ENCODE measurements around the gene TSKU.
"Not testable (repeated sequence)": the region's sequence is repeated elsewhere in the genome, so short reads cannot be mapped to it uniquely, and the experiment has no call there.

Gene TSKU

GRCh38 chr11:76814414-76814813, 31.3 kb downstream of the TSKU start:
- Mint-ChIP-seq H3K4me1 (ENCODE audit: low read depth) (peaks cover 9% of the 10 kb centered on the region), H3K9me3 (peaks cover 24% of the 10 kb centered on the region), H3K4me3 (no peak overlapping the region), H3K27ac (no peak overlapping the region), H3K27me3 (no peaks in the 10 kb centered on the region), H3K36me3 (ENCODE audit: low read depth) (peaks cover 10% of the 10 kb centered on the region)
- intact Hi-C loops (cut with micrococcal nuclease): no loop called here

DNA sequence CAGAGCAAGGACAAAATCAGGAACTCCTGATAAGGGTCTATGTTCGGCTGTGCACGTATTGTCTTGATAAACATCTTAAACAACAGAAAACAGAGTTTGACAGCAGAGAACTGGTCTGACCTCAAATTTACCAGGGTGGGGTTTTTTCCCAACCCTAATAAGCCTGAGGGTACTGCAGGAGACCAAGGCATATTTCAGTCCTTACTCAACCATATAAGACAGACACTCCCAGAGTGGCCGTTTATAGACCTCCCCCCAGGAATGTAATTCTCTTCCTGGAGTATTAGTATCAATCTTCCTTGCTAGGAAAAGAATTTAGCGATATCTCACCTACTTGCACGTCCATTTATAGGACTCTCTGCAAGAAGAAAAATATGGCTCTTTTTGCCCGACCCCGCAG, 32.5 kb downstream of the TSKU start:
- H3K4me3 Mint-ChIP-seq; H3K27ac Mint-ChIP-seq; H3K27me3 Mint-ChIP-seq; intact Hi-C loops (cut with micrococcal nuclease): not testable (repeated sequence)
- Mint-ChIP-seq H3K4me1 (ENCODE audit: low read depth) (peaks cover 15% of the 10 kb centered on the region), H3K36me3 (ENCODE audit: low read depth) (peaks cover 10% of the 10 kb centered on the region), H3K9me3 (peaks cover 24% of the 10 kb centered on the region)

- peaks cover 9% of the 10 kb centered on the region for H3K36me3 Mint-ChIP-seq (ENCODE audit: low read depth)
- intact Hi-C loops (cut with micrococcal nuclease): loop anchor here (5.0 to 10.0 kb wide), 2 partner anchors 42 to 215 kb away; partner anchors contain the start of genes ACER3 and B3GNT6
- H3K27me3 Mint-ChIP-seq: no peaks in the 10 kb centered on the region
- H3K27ac Mint-ChIP-seq: no peak overlapping the region
- no peak overlapping the region for H3K4me3 Mint-ChIP-seq
- H3K9me3 Mint-ChIP-seq: peaks cover 24% of the 10 kb centered on the region
- H3K4me1 Mint-ChIP-seq (ENCODE audit: low read depth): peaks cover 37% of the 10 kb centered on the region
These were observed 37.0 kb downstream of the TSKU start for GRCh38 chr11:76820184-76820566.

- not testable (repeated sequence) for H3K36me3 Mint-ChIP-seq (ENCODE audit: low read depth); H3K4me3 Mint-ChIP-seq; H3K27me3 Mint-ChIP-seq
- Mint-ChIP-seq H3K27ac (peak overlapping the region; percentile 41), H3K4me1 (ENCODE audit: low read depth) (peaks cover 49% of the 10 kb centered on the region), H3K9me3 (peaks cover 12% of the 10 kb centered on the region)
- intact Hi-C loops (cut with micrococcal nuclease): loop anchor here (5.0 to 10.0 kb wide), 2 partner anchors 41 to 213 kb away; partner anchors contain the start of genes ACER3 and B3GNT6
These were observed 38.2 kb downstream of the TSKU start for GRCh38 chr11:76821396-76821795.

- Mint-ChIP-seq H3K36me3 (ENCODE audit: low read depth) (no peaks in the 10 kb centered on the region), H3K27me3 (no peaks in the 10 kb centered on the region), H3K27ac (no peak overlapping the region), H3K9me3 (peaks cover 8% of the 10 kb centered on the region), H3K4me1 (ENCODE audit: low read depth) (peaks cover 49% of the 10 kb centered on the region), H3K4me3 (no peak overlapping the region)
- intact Hi-C loops (cut with micrococcal nuclease): loop anchor here (5.0 to 10.0 kb wide), 2 partner anchors 40 to 212 kb away; partner anchors contain the start of genes ACER3 and B3GNT6
These were observed 39.2 kb downstream of the TSKU start for GRCh38 chr11:76822406-76822805.

DNA sequence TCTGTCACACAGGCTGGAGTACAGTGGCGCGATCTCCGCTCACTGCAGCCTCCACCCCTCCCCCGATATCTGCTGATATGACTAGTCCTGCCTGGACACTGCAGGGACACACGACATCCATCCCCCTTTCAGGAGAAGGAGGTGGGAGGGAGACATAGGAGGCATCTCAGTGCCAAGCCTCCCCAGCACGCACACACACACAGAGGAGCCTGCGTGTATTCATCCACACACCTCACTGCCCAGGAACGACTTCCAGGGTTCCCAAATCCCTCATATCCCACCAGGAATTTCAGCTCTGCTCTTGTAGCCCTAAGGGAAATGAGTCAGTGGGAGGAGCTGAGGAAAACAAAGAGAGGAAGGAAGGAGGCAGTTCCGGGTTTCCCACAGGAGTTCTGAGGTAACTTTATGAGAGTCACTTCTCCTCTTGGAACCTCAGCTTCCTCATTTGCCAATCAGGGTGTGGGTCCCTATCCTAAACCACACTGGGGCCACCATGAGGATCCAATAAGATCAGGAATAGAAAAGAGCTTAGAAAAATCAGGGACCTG, 40.4 kb downstream of the TSKU start:
- no peaks in the 10 kb centered on the region for H3K27me3 Mint-ChIP-seq
- H3K4me1 Mint-ChIP-seq (ENCODE audit: low read depth): peaks cover 49% of the 10 kb centered on the region
- H3K36me3 Mint-ChIP-seq (ENCODE audit: low read depth): no peaks in the 10 kb centered on the region
- peaks cover 8% of the 10 kb centered on the region for H3K9me3 Mint-ChIP-seq
- intact Hi-C loops (cut with micrococcal nuclease): loop anchor here (5.0 to 10.0 kb wide), 2 partner anchors 39 to 211 kb away; partner anchors contain the start of genes ACER3 and B3GNT6
- no peak overlapping the region for H3K4me3 Mint-ChIP-seq
- peak overlapping the region; percentile 77 for H3K27ac Mint-ChIP-seq

DNA sequence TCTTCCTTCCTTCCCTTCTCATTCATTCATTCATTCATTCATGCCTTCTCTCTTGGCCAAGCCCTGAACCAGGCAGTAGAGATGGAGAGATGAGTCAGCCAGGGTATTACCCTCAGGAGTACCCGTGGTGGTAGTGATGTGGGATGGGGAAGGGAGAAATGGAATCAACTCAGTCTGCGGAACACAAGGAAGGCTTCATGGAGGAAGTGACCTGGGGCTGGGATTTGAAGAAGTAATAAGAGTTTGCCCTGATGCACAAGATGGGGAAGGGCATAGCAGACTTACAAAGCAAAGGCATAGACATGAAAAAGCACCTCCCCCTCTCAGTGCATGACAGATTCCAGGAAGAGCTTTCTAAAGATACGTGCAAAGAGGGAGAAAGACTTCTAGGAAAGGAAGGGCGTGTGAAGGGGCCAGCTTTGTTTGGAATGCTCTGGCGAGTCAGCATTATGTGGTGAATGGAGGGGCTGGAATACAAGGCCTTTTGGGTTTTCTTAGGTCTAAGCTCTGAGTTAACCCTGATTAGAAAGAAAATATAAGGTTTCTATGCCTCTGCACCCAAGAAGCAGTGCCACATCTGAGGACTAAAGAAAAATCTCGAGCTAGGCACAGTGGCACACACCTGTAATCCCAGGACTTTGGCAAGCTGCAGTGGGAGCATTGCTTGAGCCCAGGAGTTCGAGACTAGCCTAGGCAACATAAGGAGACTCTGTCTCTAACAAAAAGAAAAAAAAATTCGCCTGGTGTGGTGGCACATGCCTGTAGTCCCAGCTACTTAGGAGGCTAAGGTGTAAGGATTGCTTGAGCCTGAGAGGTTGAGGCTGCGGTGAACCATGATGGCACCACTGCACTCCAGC, 41.2 kb downstream of the TSKU start:
- H3K4me1 Mint-ChIP-seq (ENCODE audit: low read depth): peaks cover 48% of the 10 kb centered on the region
- H3K27ac Mint-ChIP-seq: peak overlapping the region; percentile 77
- H3K9me3 Mint-ChIP-seq: peaks cover 8% of the 10 kb centered on the region
- intact Hi-C loops (cut with micrococcal nuclease): loop anchor here (5.0 to 10.0 kb wide), 2 partner anchors 38 to 210 kb away; partner anchors contain the start of genes ACER3 and B3GNT6
- peak overlapping the region; percentile 21 for H3K4me3 Mint-ChIP-seq
- no peaks in the 10 kb centered on the region for H3K27me3 Mint-ChIP-seq
- H3K36me3 Mint-ChIP-seq (ENCODE audit: low read depth): no peaks in the 10 kb centered on the region

DNA sequence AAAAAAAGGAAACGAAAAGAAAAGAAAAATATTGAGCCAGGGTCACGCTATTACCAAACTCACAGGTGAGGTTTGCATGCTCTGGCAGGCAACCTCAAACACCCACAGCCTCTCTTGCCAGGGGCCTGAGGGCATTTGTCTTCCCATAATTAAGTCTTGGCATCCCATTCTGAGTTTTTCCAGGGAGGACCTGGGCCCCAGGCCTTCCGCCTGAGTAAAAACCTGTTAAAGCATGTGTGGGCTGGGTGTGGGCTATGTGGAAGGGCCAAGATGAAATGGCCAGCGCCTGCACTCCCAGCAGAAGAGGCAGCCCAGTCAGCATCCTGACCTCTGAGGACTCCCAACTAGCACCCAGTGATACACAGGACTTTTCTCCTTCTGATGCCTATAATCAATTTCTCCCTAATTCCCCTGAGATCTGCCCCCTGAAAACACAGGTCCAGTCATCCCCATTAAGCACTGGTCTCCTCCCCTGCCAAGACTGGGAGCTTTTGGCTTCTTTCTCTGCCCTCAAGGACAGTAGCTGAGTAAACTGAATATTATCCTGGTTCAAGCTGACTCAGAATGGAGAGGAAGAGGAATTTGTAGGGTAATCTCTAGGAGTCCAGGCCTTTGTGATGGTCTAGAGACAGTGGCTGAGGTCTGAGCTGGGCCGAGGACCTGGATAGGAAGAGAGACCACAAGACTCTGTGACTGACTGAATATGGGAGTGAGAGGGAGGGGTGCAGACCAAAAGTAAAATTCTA, 42.0 kb downstream of the TSKU start:
- intact Hi-C loops (cut with micrococcal nuclease): loop anchor here (5.0 to 10.0 kb wide), 2 partner anchors 37 to 210 kb away; partner anchors contain the start of genes ACER3 and B3GNT6
- H3K9me3 Mint-ChIP-seq: peaks cover 8% of the 10 kb centered on the region
- H3K4me1 Mint-ChIP-seq (ENCODE audit: low read depth): peaks cover 43% of the 10 kb centered on the region
- no peaks in the 10 kb centered on the region for H3K36me3 Mint-ChIP-seq (ENCODE audit: low read depth)
- peak overlapping the region; percentile 77 for H3K27ac Mint-ChIP-seq
- H3K4me3 Mint-ChIP-seq: no peak overlapping the region
- H3K27me3 Mint-ChIP-seq: no peaks in the 10 kb centered on the region

- Mint-ChIP-seq H3K36me3 (ENCODE audit: low read depth) (no peaks in the 10 kb centered on the region), H3K27me3 (no peaks in the 10 kb centered on the region), H3K9me3 (peaks cover 8% of the 10 kb centered on the region), H3K27ac (peak overlapping the region; percentile 77), H3K4me3 (no peak overlapping the region), H3K4me1 (ENCODE audit: low read depth) (peaks cover 39% of the 10 kb centered on the region)
- intact Hi-C loops (cut with micrococcal nuclease): loop anchor here (10.0 kb wide), 1 partner anchor 209 kb away; the partner anchor contains the start of gene B3GNT6
These were observed 42.7 kb downstream of the TSKU start for GRCh38 chr11:76825726-76826396.

- not testable (repeated sequence) for H3K4me3 Mint-ChIP-seq; H3K27me3 Mint-ChIP-seq; H3K9me3 Mint-ChIP-seq; H3K27ac Mint-ChIP-seq; H3K36me3 Mint-ChIP-seq (ENCODE audit: low read depth)
- H3K4me1 Mint-ChIP-seq (ENCODE audit: low read depth): peaks cover 44% of the 10 kb centered on the region
- intact Hi-C loops (cut with micrococcal nuclease): loop anchor here (10.0 kb wide), 1 partner anchor 208 kb away; the partner anchor contains the start of gene B3GNT6
These were observed 43.4 kb downstream of the TSKU start for GRCh38 chr11:76826508-76826907.

DNA sequence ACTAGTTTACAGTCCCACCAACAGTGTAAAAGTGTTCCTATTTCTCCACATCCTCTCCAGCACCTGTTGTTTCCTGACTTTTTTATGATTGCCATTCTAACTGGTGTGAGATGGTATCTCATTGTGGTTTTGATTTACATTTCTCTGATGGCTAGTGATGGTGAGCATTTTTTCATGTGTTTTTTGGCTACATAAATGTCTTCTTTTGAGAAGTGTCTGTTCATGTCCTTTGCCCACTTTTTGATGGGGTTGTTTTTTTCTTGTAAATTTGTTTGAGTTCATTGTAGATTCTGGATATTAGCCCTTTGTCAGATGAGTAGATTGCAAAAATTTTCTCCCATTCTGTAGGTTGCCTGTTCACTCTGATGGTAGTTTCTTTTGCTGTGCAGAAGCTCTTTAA, 43.8 kb downstream of the TSKU start:
- not testable (repeated sequence) for H3K9me3 Mint-ChIP-seq; H3K27me3 Mint-ChIP-seq; H3K27ac Mint-ChIP-seq; H3K4me3 Mint-ChIP-seq; H3K36me3 Mint-ChIP-seq (ENCODE audit: low read depth)
- peaks cover 45% of the 10 kb centered on the region for H3K4me1 Mint-ChIP-seq (ENCODE audit: low read depth)
- intact Hi-C loops (cut with micrococcal nuclease): loop anchor here (10.0 kb wide), 1 partner anchor 208 kb away; the partner anchor contains the start of gene B3GNT6

DNA sequence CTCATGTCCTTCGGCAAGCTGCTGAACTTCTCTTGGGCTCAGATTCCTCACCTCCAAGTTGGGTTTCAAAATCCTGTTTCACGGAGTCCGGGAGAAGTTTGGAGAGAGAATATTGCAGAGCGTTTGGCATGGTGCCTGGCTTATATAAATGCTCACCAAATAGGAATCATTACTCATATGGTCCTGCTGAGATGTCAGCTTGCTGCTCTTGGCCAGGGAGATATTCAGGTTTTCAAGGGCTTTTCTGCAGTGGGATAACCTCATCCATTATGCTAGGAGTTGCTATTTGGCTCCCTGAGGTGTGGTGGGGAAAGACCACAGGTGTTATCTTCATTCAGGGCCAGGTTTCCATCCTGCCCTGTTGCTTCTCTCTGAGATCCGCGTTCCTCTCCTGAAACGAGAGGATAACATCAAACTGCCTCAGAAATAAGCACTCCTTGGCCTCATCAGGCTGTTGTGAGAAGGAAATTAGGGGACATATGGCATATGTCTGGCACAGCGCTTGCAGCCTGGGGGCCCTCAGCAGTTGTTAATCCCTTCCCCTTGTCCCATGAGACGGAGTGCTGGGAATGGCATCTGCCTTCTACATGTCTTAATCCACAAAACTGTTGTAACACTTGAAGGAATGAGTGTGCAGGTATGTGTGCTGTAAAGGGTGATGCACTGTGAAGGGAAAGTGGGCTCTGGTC, 47.6 kb downstream of the TSKU start:
- intact Hi-C loops (cut with micrococcal nuclease): no loop called here
- Mint-ChIP-seq H3K27ac (peak overlapping the region; percentile 73), H3K4me1 (ENCODE audit: low read depth) (peaks cover 31% of the 10 kb centered on the region), H3K9me3 (no peaks in the 10 kb centered on the region), H3K27me3 (no peaks in the 10 kb centered on the region), H3K36me3 (ENCODE audit: low read depth) (no peaks in the 10 kb centered on the region), H3K4me3 (no peak overlapping the region)
